Adipose tissue (tissue), 3 donors: ENCODE measurements around the gene ITIH1. TPM values are rescaled to one million over a fixed set of nuclear protein-coding genes. Genes with fewer than 3 reads are reported as not detected.

Source experiments
- H3K27ac ChIP-seq: one replicate; pipeline ENCODE4 v1.5.1; 2013; ENCODE audit warnings: low read depth, low read length
- WGBS, 3 donors: extraction: QIAGEN DNeasy Blood & Tissue Kit; methylation state at CpG; one replicate each; pipeline ENCODE4 v1.1.7; 2013; 5-methylcytosine and 5-hydroxymethylcytosine counted together
- polyA plus RNA-seq, 3 donors: library from polyadenylated mRNA; stranded (reverse); fragments of 200-250 nt; gene quantifications; one replicate each; pipeline ENCODE4 v1.2.3, GENCODE V29; 2013
- donor health status: healthy with polysubstance abuse.
- donor health status: Bipolar disorder and iron deficiency.
- donor health status: healthy.

The ITIH1 gene
- polyA plus RNA-seq, 3 donors, result 0.30 to 0.37 TPM; not detected in 1

DNA sequence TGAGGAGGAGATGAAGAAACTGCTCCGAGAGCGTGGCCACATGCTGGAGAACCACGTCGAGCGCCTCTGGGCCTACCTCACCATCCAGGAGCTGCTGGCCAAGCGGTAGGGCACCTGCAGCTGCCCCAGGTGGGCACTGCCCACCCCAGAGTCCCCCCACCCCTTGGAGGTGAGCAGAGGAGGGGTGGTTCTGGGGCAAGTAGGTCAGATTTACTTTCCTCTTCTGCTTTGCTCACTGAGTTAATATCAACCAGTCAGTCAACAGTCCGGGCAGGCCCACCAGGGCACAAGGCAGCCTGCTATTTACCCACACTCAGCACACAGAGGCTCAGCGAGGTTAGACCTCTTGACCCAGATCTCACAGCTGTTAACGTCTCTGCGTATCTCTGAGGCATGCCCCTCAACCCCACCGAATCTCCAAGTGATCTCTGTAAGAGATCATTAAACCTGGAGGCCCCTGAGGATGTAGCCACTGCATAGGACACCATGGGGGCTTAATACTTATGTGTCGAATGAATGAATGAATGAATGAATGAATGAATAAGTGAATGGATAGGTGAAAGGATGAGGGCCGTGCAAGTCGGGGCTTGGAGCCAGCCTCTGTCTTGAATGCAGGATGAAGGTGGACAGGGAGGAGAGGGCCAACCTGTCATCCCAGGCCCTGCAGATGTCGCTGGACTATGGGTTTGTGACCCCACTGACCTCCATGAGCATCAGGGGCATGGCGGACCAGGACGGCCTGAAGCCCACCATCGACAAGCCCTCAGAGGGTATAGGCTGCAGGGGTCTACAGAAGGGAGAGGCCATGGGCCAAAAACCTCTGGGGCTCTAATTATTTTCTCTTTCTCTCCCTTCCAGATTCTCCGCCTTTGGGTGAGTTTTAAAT is 9.2 kb downstream of the ITIH1 start:
- WGBS, 3 donors, result 78 to 90% (median 87%) methylated on average over 19 of the region's 19 CpGs
- H3K27ac ChIP-seq, result no peak overlapping the region

DNA sequence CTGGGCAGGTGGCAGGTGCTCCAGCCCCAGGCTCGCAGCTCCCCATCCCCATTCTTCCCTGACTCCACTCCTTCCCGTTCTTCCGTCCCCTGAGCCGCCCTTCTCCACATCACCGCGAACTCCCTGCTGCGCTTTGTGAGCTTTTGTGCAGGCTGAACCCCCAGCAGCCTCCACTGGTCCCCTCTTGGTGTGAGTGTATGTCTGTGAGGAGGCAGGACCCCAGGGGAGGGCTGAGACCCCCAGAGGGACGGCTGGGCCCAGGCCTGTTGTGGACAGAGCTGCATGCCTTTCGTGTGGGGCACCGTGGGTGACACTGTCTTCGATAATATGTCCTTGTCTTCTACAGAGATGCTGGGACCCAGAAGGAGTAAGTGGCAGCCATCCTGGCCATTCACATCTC is 9.8 kb downstream of the ITIH1 start:
- H3K27ac ChIP-seq, result no peak overlapping the region
- 86 to 88% (median 88%) methylated on average over 11 of the region's 11 CpGs for WGBS, 3 donors

DNA sequence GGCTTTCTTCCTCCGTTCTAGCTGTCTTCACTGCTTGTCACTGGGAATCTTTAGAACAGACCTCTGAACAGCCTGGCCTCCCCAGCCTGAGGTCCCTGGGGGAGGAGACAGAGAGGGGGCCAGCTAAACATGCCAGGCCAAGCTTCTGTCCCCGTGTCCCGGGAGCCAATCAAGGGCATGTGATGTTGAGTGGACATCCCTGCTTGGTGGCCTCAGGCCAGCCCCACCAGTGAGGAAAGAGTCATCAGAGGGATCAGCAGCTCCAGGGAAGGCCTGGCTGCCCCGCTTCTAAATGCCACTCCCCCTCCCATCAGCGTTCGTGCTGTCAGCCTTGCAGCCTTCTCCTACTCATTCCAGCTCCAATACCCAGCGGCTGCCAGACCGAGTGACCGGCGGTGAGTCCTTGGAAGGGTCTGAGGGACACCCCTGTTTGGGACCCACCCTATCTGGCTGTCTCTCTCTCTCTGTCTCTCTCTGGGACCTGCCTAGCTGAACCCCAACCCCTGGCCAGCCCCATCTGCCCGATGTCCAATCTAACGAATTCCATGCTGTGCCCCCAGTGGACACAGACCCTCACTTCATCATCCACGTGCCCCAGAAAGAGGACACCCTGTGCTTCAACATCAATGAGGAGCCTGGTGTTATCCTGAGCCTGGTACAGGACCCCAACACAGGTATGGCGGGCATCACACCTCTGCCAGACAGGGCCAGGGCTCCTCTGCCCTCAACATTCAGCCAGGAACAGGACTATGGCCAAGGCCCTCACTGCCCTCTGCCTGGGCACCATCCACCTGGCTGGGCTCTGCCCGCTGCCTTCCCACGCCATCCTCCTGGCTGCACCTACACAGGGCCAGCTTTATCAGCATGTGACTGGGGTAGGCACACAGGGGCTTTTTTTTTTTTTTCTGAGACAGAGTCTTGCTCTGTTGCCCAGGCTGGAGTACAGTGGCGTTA is 10.6 kb downstream of the ITIH1 start:
- 74% methylated on average over 16 to 17 of the region's 17 CpGs for WGBS, 3 donors
- no peak overlapping the region for H3K27ac ChIP-seq

DNA sequence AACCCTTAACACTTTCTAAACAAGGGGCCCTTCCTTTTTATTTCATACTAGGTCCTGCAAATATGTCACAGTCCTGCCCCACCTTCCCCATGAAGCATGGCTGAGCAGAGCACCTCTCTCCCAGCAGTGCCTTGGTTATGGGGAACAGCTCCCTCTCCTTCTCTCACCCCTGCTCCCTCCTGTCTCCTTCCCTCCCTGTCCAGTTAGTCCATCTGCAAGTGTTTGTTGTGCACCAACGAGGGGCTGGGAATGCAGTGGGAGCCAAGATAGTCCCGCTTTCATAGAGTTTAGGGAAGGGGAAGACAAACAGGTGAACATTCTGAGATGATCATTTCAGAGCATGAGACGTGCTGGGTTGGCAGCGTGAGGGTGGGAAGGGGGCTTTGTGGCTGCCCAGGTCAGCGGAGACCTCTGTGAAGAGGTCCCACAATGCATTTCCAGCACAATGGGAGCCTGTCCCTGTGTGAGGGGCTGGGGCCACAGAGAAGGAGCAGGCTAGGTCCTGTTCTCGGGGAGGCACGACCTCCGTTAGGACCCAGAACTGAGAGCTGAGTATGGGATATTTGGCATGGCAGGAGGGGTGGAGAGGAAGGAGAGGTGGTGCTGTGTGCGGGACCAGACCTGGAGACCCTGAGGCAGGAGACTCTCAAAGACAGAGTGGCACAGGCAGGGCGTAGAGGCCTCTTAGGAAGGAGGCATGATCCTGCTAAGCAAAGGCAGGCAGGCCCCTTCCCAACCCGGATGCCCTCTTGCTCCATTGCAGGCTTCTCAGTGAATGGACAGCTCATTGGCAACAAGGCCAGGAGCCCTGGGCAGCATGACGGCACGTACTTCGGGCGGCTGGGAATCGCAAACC is 11.7 kb downstream of the ITIH1 start:
- 81 to 87% (median 82%) methylated on average over 16 of the region's 16 CpGs for WGBS, 3 donors
- H3K27ac ChIP-seq, result no peak overlapping the region

DNA sequence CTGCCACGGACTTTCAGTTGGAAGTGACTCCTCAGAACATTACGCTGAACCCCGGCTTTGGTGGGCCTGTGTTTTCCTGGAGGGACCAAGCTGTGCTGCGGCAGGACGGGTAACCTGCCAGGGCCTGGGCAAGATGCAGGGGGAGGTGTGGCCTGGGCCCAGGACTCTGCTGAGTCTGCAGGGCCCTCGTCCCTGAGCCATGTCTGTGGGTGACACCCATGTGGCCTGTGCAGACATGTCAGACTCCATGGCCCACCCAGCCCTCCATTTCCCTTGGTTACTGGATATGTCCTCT is 12.3 kb downstream of the ITIH1 start:
- no peak overlapping the region for H3K27ac ChIP-seq
- WGBS, 3 donors, result 88 to 92% (median 90%) methylated on average over 6 of the region's 6 CpGs

DNA sequence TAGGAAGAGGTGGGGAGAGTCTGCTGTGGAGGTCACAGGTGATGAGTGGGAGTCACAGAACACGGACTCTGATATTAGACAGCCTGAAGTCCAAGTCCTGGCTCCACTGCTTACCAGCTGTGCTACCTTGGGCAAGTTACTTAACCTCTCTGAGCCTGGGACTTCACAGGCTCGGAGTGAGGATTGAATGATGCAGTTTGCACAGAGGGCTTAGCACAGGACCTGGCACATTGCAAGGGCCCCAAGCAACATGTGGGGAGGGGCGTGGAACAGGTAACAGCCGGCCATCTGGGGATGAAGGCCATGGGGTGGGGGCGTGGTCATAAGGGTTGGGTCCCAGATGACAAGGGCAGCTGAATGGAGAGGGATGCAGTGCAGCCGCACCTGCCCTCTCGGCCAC is 12.9 kb downstream of the ITIH1 start:
- WGBS, 3 donors, result 86 to 89% (median 87%) methylated on average over 7 of the region's 7 CpGs
- H3K27ac ChIP-seq, result peak overlapping the region; percentile 23

DNA sequence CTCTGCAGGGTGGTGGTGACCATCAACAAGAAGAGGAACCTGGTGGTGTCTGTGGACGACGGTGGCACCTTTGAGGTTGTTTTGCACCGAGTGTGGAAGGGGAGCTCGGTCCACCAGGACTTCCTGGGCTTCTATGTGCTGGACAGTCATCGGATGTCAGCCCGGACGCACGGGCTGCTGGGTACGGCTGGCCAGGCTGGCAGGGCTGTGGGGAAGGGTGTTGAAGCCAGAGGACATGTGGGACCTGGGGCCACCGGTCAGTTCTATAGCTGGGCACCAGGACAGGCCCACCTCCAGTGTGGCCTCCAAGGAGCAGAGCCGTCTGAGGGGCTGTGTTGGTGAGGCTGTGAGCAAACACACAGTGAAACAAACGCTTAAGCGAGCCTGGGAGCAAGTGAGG is 13.3 kb downstream of the ITIH1 start:
- WGBS, 3 donors, result 87 to 89% (median 88%) methylated on average over 13 of the region's 13 CpGs
- no peak overlapping the region for H3K27ac ChIP-seq

DNA sequence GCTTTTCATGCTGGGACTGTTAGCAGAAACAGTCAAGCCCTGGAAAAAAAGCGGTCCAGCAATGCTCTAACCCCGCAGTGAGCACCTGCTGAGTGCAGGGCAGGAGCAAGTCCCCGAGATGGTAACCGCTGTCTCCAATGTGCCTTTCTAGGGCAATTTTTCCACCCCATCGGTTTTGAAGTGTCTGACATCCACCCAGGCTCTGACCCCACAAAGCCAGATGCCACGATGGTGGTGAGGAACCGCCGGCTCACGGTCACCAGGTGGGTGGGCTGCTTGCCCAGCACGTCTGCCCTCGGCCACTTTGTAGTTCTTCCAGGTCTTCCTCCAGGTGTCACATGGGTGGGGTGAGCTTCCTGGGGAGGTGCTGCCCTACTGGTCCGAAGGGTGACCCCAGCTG is 14.0 kb downstream of the ITIH1 start:
- H3K27ac ChIP-seq, result no peak overlapping the region
- WGBS, 3 donors, result 80 to 85% (median 85%) methylated on average over 12 of the region's 12 CpGs

DNA sequence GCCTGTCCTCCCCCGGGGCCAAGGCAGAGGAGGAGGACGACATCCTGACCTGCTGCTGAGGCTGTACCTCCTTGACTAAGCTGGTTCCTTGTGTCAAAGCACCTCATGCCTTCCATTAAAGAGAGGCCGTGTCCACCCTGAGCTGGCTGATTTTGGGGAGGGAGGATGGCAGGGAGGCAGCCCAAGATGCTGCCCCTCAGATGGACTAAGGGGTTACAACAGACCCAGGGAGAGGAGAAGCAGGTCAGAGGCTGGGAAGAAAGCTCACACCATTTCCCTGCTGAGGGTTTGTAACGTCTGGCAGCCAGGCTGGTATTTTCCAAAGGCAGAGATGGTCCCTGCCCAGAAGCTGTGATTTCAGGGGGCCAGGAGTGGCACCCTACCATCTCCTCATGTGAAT is 14.5 kb downstream of the ITIH1 start:
- H3K27ac ChIP-seq, result no peak overlapping the region
- 74 to 86% (median 83%) methylated on average over 4 of the region's 4 CpGs for WGBS, 3 donors

DNA sequence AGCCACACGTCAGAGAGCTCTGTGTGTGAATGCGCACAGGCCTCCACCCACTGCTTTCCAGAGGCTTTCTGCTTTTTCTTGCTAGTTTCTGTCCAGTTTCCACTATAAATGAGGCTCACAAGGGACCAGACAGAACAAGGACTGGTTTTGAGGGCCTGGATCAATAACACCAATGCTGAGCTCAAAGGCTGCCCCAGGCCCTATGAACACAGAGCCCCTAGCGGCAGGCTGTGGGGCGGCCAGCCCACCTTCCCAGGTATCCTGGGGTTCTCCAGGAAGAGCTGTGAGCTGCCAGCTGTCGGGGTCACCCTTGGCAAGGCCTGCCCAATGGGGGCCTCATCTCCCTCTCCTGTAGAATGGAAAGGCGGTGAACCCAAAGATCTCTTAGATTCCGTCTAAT is 15.0 kb downstream of the ITIH1 start:
- WGBS, 3 donors, result 73 to 92% (median 89%) methylated on average over 7 of the region's 7 CpGs
- H3K27ac ChIP-seq, result no peak overlapping the region

DNA sequence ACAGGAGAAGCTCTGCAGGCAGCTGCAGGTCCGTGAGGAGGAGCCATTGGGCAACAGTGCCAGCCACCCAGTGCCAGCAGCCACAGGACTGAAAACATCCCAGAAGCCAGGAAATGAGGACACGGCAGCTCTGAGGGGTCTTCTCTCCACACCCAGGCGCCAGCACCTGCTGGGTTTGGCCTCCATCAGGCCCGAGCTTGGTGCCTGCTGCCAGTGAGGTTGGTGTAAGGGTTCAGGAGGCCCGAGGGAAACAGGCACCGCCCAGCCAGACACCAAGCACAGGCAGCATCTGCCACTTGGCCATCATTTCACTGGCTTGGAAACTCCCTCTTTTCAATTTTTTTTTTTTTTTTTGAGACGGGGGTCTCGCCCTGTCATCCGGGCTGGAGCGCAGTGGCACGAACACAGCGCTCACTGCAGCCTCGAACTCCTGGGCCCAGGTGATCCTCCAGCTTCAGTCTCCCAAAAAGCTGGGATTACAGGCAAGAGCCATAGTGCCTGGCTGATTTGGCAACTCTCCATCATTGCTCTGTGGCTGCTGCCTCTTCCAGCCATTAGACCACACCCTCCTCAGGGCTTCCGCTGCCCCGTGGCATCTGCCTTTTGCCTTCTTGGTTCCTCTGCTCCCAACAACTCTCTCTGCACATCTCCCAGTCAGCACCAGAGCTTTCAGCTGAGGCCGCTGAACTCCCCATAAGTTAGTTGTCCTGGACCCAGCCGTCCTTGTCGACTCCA is 15.7 kb downstream of the ITIH1 start:
- no peak overlapping the region for H3K27ac ChIP-seq
- WGBS, 3 donors, result 79 to 91% (median 80%) methylated on average over 17 to 18 of the region's 18 CpGs

DNA sequence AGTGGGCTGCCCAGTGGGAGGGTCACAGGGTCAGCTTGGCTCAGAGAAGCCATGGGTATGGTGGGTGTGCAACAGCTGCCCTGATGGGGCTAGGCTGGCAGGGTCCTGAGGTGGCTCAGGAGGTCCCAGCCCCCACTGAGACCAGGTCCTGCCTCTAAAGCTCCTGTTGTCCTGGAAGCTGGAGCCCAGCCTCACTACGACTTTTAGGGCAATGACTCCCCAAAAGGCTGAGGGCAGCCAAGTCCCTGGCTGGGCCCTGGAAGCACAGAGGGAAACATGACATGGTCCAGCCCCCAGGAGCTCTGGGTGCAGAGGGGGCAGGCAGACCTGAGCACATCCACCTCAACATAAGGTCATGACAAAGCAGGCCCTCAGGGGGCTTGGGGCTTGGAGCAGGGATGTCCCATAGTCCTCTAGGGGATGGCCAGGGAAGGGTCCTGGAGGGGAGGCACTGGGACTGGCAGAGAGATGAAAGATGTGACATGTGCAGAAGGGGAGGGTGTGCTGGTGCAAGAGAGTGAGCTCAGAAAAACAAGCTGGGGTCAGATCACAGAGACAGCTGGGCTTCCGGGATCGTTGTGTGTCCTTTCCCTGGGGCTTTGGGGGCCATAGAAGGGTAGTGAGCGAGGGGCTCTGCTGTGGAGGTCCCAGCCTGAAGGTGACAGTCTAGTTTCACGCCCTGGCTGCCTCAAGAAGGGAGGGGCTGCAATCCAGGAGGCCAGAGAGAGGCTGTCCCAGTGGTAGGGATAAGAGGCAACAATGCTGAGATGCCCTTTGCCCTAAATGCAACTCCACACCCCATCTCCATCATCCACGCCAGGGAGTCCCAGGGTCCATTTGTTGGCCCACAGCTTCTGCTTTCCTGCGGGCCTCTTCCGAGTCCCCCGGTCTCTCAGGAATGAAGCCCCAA is 16.6 kb downstream of the ITIH1 start:
- 74 to 88% (median 80%) methylated on average over 9 of the region's 9 CpGs for WGBS, 3 donors
- no peak overlapping the region for H3K27ac ChIP-seq

DNA sequence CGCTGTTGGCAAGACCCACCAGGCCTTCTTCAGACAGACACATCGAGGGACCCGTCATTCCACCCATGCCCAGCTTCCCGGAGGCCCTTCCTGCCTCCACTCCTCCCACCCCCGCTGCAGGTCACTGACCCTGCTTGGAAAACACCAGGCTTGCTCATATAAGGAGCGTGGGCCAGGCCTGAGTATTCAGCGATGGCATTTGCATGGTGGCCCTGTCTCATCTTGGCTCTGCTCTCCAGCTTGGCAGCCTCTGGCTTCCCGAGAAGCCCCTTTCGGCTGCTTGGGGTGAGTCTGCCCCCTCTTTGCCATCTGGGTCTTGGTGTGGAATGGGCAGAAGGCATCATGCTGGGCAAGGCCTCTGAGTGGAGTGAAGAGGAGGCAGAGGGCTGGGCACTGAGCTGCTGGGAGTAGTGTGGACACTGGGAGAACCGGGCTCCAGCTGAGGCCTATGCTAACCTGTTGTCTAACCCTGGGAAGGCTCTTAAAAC is 17.3 kb downstream of the ITIH1 start, which contains the start of gene ITIH3:
TSS of gene ITIH3 (plus strand) at position 185 of the 488 bp plus-strand sequence. CDS start at position 193, 8 bp downstream.
- WGBS, 3 donors, result 70 to 85% (median 72%) methylated on average over 10 of the region's 10 CpGs
- H3K27ac ChIP-seq, result no peak within 1 kb of the TSS

DNA sequence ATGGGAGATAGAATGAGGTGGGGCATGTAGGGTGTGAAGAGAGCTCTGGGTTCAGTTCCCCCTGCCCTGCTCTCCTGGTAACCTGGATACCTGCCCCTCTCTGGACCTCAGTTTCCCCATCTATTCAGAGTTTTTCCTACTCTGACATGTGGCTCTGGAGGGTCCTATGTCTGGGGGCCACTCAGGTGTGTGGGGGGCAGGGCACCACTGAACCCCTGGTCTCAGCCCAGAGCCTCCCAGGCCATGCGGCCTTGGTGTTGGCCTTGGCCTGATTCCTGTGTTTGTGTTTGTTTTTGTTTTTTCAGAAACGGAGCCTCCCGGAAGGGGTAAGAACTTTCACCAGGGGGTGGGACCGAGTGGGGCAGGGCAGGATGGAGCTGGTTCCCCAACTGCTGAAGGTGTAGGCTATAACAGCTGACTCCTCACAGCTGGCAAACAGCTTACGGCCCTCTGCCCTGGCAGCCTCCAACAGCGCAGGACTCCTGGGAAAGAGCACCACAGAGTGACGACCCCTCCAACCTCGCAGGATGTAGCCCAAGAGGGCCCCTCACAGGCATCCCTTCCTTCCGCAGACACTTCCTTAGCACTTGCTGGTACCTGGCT is 18.0 kb downstream of the ITIH1 start:
- 55 to 63% (median 56%) methylated on average over 9 of the region's 9 CpGs for WGBS, 3 donors
- H3K27ac ChIP-seq, result no peak overlapping the region

DNA sequence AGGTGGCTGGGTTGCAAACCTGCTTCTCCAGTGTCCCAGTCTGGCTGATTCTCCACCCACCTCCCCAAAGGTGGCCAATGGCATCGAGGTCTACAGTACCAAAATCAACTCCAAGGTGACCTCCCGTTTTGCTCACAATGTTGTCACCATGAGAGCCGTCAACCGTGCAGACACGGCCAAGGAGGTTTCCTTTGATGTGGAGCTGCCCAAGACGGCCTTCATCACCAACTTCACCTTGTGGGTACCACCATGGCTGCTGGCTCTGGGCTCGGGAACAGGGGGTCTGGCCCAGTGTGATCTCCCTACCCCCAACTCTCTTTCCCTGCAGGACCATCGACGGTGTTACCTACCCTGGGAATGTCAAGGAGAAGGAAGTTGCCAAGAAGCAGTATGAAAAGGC is 19.0 kb downstream of the ITIH1 start:
- 93 to 95% (median 95%) methylated on average over 9 of the region's 9 CpGs for WGBS, 3 donors
- no peak overlapping the region for H3K27ac ChIP-seq

DNA sequence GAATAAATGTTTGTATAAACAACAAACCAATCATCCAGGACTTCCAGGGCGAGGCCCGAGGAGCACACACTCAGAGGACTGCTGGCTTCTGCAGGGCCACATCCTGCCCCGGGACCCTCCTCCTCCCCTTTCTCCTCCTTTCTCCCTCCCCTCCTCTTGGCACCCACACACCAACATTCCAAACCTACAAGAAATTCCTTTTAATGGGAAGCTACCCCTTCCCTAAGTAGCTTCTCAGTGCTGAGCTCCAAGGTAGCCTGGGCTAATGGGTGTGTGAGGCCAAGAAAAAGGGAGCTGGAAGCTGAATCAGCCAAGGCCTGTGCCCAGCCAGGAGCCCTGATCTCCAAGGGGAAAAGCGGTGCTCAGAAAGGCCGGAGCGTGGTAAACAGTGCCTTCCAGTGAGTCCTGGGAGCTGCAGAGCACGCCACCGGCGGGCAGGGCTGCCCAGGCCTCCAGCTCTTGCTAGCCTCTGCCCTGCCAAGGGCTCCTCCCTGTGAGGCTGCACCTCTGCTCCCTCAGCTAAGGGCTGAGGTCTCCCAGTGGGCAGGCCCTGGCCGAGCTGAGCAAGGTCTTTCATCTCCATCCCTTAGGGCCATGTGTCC is 21.1 kb downstream of the ITIH1 start:
- WGBS, 3 donors, result 78 to 88% (median 81%) methylated on average over 10 of the region's 10 CpGs

More for the DNA sequence above, 21.1 kb downstream of the ITIH1 start:
- H3K27ac ChIP-seq, result no peak overlapping the region
